Suprapubic skin (tissue), 4 donors: Measurements from ENCODE around the gene NR2F1-AS1.

ENCODE experiments used
- CTCF ChIP-seq, 2 donors: fragments of 200-600 bp in 1 of 2; fragments of 450-650 bp in 1 of 2; sonication (generic) in 1 of 2; IDR thresholded peaks; one replicate each; pipeline ENCODE4 v1.5.1; 2016 to 2019; ENCODE audit warnings: antibody characterized with exemption in 2 of 2, mild to moderate bottlenecking in 1 of 2, moderate library complexity in 1 of 2
- POLR2A ChIP-seq, 2 donors: fragments of 450-650 bp; IDR thresholded peaks; one replicate each; pipeline ENCODE4 v1.6.1; 2017; ENCODE audit warnings: antibody characterized with exemption in 2 of 2, mild to moderate bottlenecking in 2 of 2, moderate library complexity in 2 of 2
- POLR2AphosphoS5 ChIP-seq, 3 donors: sonication (generic); formaldehyde crosslinking; IDR thresholded peaks; one replicate each; pipeline ENCODE4 v1.6.1; 2017; ENCODE audit warnings: antibody characterized with exemption in 3 of 3

- TF ChIP-seq CTCF (IDR thresholded peaks at IDR 0.05) (no peak), POLR2A (IDR thresholded peaks at IDR 0.05) (no peak), POLR2AphosphoS5 (IDR thresholded peaks at IDR 0.05) (no peak)
These were observed 196.0 kb downstream of the NR2F1-AS1 start for GRCh38 chr5:93384995-93385394.
